Calu3 (cell line): Measurements from ENCODE around the gene CD2. TPM values are rescaled to one million over a fixed set of nuclear protein-coding genes. Genes with fewer than 3 reads are reported as not detected.

Experiments used
- BruUV-seq: library from RNA; stranded (reverse); fragments of 400-500 nt; replicated peaks from 2 replicates; lab custom pipeline; 2021; lab: Mats Ljungman, UMichigan
- CTCF ChIA-PET: fragments of 300-600 bp; sonication (Branson Sonifier 250); formaldehyde crosslinking; loops from one replicate; lab custom pipeline; 2022; ENCODE audit warnings: antibody characterized with exemption; lab: Charles Lee
- DNase-seq: peaks from one replicate; pipeline ENCODE4 v3.0.0; 2022
- H3K27ac Mint-ChIP-seq: one replicate; pipeline ENCODE4 v1.8.0; 2022; ENCODE audit warnings: mixed read lengths; ENCODE audit not compliant: unreplicated experiment
- H3K27me3 Mint-ChIP-seq: one replicate; pipeline ENCODE4 v1.8.0; 2022; ENCODE audit warnings: mixed read lengths; ENCODE audit not compliant: unreplicated experiment
- H3K36me3 Mint-ChIP-seq: one replicate; pipeline ENCODE4 v1.8.0; 2022; ENCODE audit warnings: mild to moderate bottlenecking, moderate library complexity, mixed read lengths; ENCODE audit not compliant: insufficient read depth, unreplicated experiment
- H3K4me1 Mint-ChIP-seq: one replicate; pipeline ENCODE4 v1.8.0; 2022; ENCODE audit warnings: mild to moderate bottlenecking, low read depth, mixed read lengths; ENCODE audit not compliant: unreplicated experiment
- H3K4me3 Mint-ChIP-seq: one replicate; pipeline ENCODE4 v1.8.0; 2022; ENCODE audit warnings: mild to moderate bottlenecking, low read depth, moderate library complexity, mixed read lengths; ENCODE audit not compliant: unreplicated experiment
- H3K9me3 Mint-ChIP-seq: one replicate; pipeline ENCODE4 v1.8.0; 2022; ENCODE audit warnings: low read depth, mixed read lengths; ENCODE audit not compliant: unreplicated experiment
- CTCF ChIP-seq: fragments of 200-600 bp; IDR thresholded peaks from one replicate; pipeline ENCODE4 v1.8.0; 2022; ENCODE audit warnings: antibody characterized with exemption; ENCODE audit not compliant: unreplicated experiment
- intact Hi-C: fragments of 100-400 bp; cut with micrococcal nuclease; formaldehyde crosslinking; loops from one replicate; pipeline ENCODE4 v1.10.0; 2022; ENCODE audit not compliant: unreplicated experiment
- total RNA-seq: library from RNA; stranded (reverse); gene quantifications from 2 replicates; pipeline ENCODE4 v1.2.3, GENCODE V29; 2022

Gene CD2
- total RNA-seq, 1 experiment from 2014 or later: not detected

DNA sequence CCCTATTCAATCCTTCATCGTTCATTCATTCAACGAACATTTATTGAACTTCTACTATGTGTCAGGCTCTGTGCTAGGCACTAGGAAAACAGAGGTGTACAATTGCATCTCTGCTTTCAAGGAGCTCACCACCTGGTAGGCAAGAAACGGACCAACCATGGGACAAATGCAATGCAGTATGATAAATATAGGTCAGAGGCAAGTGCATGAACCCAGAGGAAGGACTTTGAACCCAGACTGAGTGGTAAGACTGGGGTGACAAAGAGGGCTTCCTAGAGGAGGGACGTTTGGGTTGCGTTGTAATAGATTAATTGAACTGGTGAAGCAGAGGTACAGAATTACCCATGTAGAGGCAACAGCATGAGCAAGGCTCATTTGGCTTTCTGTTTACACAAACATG lies 16.4 kb downstream of the CD2 start:
- DNase-seq: no peak
- no peaks in the 10 kb centered on the region for H3K4me1 Mint-ChIP-seq
- H3K36me3 Mint-ChIP-seq: no peaks in the 10 kb centered on the region
- no peak overlapping the region for H3K4me3 Mint-ChIP-seq
- intact Hi-C loops: no loop called here
- no peak for TF ChIP-seq CTCF
- H3K27ac Mint-ChIP-seq: no peak overlapping the region
- H3K9me3 Mint-ChIP-seq: no peaks in the 10 kb centered on the region
- no TSS peak for BruUV-seq
- no peaks in the 10 kb centered on the region for H3K27me3 Mint-ChIP-seq
- CTCF ChIA-PET: no interaction called here

GRCh38 chr1:116771997-116772647 lies 17.9 kb downstream of the CD2 start:
- intact Hi-C loops: no loop called here
- H3K27ac Mint-ChIP-seq: no peak overlapping the region
- H3K4me1 Mint-ChIP-seq: peaks cover 1% of the 10 kb centered on the region
- H3K27me3 Mint-ChIP-seq: no peaks in the 10 kb centered on the region
- H3K36me3 Mint-ChIP-seq: no peaks in the 10 kb centered on the region
- CTCF ChIA-PET: interaction anchor here (0.6 kb wide), 2 partner anchors 288 to 1047 kb away, joined by 3 read pairs; no protein-coding TSS in a partner anchor
- TF ChIP-seq CTCF: no peak
- no TSS peak for BruUV-seq
- DNase-seq: no peak
- no peaks in the 10 kb centered on the region for H3K9me3 Mint-ChIP-seq
- no peak overlapping the region for H3K4me3 Mint-ChIP-seq

GRCh38 chr1:116772648-116773045 lies 18.4 kb downstream of the CD2 start:
- H3K4me1 Mint-ChIP-seq: peaks cover 6% of the 10 kb centered on the region
- intact Hi-C loops: no loop called here

DNA sequence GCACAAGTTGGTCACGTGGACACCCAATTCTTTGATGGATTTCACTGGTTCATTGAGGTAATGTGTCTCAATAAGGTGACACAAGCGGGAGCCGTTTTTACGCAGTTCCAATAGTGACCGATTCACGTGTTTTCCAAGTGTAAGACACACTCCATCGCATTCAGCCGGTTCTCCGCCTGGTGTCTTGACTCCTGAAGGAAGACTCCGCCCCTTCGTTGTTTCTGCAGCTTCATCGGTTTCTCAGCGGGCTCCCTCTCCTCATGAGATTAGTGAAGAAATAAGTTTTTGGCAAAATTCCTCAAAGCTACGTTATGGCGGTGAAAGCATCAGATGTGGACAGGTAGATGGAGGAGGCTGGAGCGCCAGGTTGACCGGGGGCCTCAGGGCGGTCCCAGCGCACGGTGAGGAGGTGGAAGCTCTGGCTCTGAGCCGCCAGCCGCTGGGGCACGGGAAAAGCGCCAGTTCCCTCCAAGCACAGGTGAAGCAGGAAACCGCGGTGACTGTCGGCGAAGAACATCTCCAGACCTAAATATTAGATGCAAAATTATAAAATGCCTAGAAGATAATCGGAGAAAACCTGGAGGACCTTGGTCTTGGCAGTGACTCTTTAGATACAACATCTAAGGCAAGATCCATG lies 21.0 kb downstream of the CD2 start:
- TF ChIP-seq CTCF: no peak
- CTCF ChIA-PET: no interaction called here
- H3K4me3 Mint-ChIP-seq: no peak overlapping the region
- intact Hi-C loops: no loop called here
- H3K27ac Mint-ChIP-seq: no peak overlapping the region
- BruUV-seq: no TSS peak
- no peaks in the 10 kb centered on the region for H3K9me3 Mint-ChIP-seq
- H3K27me3 Mint-ChIP-seq: no peaks in the 10 kb centered on the region
- H3K4me1 Mint-ChIP-seq: peaks cover 21% of the 10 kb centered on the region
- no peaks in the 10 kb centered on the region for H3K36me3 Mint-ChIP-seq
- DNase-seq: no peak

More at GRCh38 chr1:116772648-116773045, 18.4 kb downstream of the CD2 start:
- Mint-ChIP-seq H3K4me3 (no peak overlapping the region), H3K9me3 (no peaks in the 10 kb centered on the region), H3K36me3 (no peaks in the 10 kb centered on the region), H3K27me3 (no peaks in the 10 kb centered on the region), H3K27ac (no peak overlapping the region)
- no peak for TF ChIP-seq CTCF
- BruUV-seq: no TSS peak
- DNase-seq: no peak
- CTCF ChIA-PET: interaction anchor here (0.6 kb wide), 1 partner anchor 1048 kb away, joined by 3 read pairs; no protein-coding TSS in a partner anchor
